H1 (cell line): ENCODE results near the gene F5. TPM values are rescaled to one million over a fixed set of nuclear protein-coding genes. Genes with fewer than 3 reads are reported as not detected.

Experiments used
- CTCF ChIA-PET: fragments of 300-600 bp; sonication (Branson Sonifier 250); formaldehyde crosslinking; loops from one replicate; lab custom pipeline; 2021; ENCODE audit not compliant: partially characterized antibody; lab: Charles Lee
- POLR2A ChIA-PET: fragments of 300-600 bp; sonication (Branson Sonifier 250); formaldehyde crosslinking; loops from one replicate; lab custom pipeline; 2021; ENCODE audit warnings: inconsistent platforms; ENCODE audit not compliant: partially characterized antibody; lab: Charles Lee
- DNase-seq, 2 experiments: peaks; one replicate each; pipeline versions ENCODE4 v3.0.0 to v3.0.0-alpha.2; 2010 to 2022; ENCODE audit warnings: low spot score in 2 of 2, low read depth in 1 of 2, mixed read lengths in 1 of 2
- FAIRE-seq: peaks from 2 replicates; lab custom pipeline; 2011; peaks lifted over from hg19 to GRCh38; lab: Jason Lieb, UNC
- H2AFZ ChIP-seq: 2 replicates; pipeline ENCODE4 v1.8.1; 2012; ENCODE audit warnings: low read length, inconsistent platforms
- H2AK5ac ChIP-seq: 2 replicates; pipeline ENCODE4 v1.6.1; 2013; ENCODE audit warnings: low read depth, low read length
- H2BK120ac ChIP-seq: replicated peaks from 2 replicates; pipeline ENCODE3; 2013; ENCODE audit warnings: low read depth, low read length, inconsistent platforms
- H2BK12ac ChIP-seq: 2 replicates; pipeline ENCODE4 v1.6.1; 2013; ENCODE audit warnings: low read depth, low read length
- H2BK15ac ChIP-seq: 2 replicates; pipeline ENCODE4 v1.6.1; 2013; ENCODE audit warnings: low read length
- H2BK20ac ChIP-seq: 2 replicates; pipeline ENCODE4 v1.6.1; 2013; ENCODE audit warnings: low read length
- H2BK5ac ChIP-seq: 2 replicates; pipeline ENCODE4 v1.6.1; 2013; ENCODE audit warnings: low read depth, low read length
- H3K14ac ChIP-seq: 2 replicates; pipeline ENCODE4 v1.6.1; 2013; ENCODE audit warnings: inconsistent platforms; ENCODE audit not compliant: insufficient read length
- H3K18ac ChIP-seq: 2 replicates; pipeline ENCODE4 v1.6.1; 2013; ENCODE audit warnings: low read length; ENCODE audit errors: extremely low read depth
- H3K23ac ChIP-seq: 2 replicates; pipeline ENCODE4 v1.6.1; 2013; ENCODE audit warnings: inconsistent platforms; ENCODE audit not compliant: insufficient read length
- H3K23me2 ChIP-seq: 2 replicates; pipeline ENCODE4 v1.6.1; 2013; ENCODE audit warnings: low read depth, low read length
- H3K27ac ChIP-seq: 2 replicates; pipeline ENCODE4 v1.6.1; 2011; ENCODE audit warnings: low read depth, low read length, inconsistent platforms
- H3K27me3 ChIP-seq, 4 experiments: replicated peaks in 1 of 4; 1 replicate in 1 of 4; 2 replicates in 3 of 4; pipeline versions ENCODE4 v1.6.1 to v1.8.1; 2011 to 2013; ENCODE audit warnings: low read length in 3 of 4, mild to moderate bottlenecking in 3 of 4, inconsistent platforms in 2 of 4, mixed read lengths in 2 of 4, moderate library complexity in 1 of 4; ENCODE audit not compliant: control insufficient read depth in 3 of 4, insufficient read depth in 3 of 4; ENCODE audit errors: extremely low read depth in 1 of 4
- H3K36me3 ChIP-seq, 4 experiments: 2 replicates each; pipeline versions ENCODE4 v1.6.1 to v1.8.1; 2011 to 2013; ENCODE audit warnings: mild to moderate bottlenecking in 4 of 4, low read length in 3 of 4, moderate library complexity in 2 of 4, control low read depth in 1 of 4, inconsistent platforms in 1 of 4; ENCODE audit not compliant: insufficient read depth in 4 of 4, control insufficient read depth in 2 of 4
- H3K4ac ChIP-seq: replicated peaks from 2 replicates; pipeline ENCODE3; 2013; ENCODE audit warnings: low read length, low read depth, mixed read lengths, inconsistent platforms; ENCODE audit not compliant: insufficient read length
- H3K4me1 ChIP-seq, 4 experiments: replicated peaks in 1 of 4; 1 replicate in 1 of 4; 2 replicates in 3 of 4; pipeline versions ENCODE4 v1.6.1 to v1.8.1; 2011 to 2013; ENCODE audit warnings: low read length in 3 of 4, inconsistent platforms in 2 of 4, mixed read lengths in 1 of 4; ENCODE audit not compliant: insufficient read depth in 4 of 4, control insufficient read depth in 3 of 4
- H3K4me2 ChIP-seq, 2 experiments: 2 replicates each; pipeline versions ENCODE4 v1.6.1 to v1.8.1; 2011 to 2013; ENCODE audit warnings: low read depth in 2 of 2, low read length in 2 of 2, control low read depth in 1 of 2, inconsistent platforms in 1 of 2, mild to moderate bottlenecking in 1 of 2; ENCODE audit not compliant: insufficient read depth in 1 of 2
- H3K4me3 ChIP-seq, 4 experiments: fragments of 200-600, 300-600 bp in 1 of 4; sonication (generic), shearing (Covaris generic), sonication (Bioruptor Twin) in 1 of 4; 2 replicates each; pipeline versions ENCODE4 v1.5.1 to v1.8.1; 2011 to 2016; ENCODE audit warnings: low read length in 4 of 4, low read depth in 3 of 4, control low read depth in 2 of 4, inconsistent platforms in 2 of 4, mild to moderate bottlenecking in 2 of 4, mixed read lengths in 1 of 4, moderate library complexity in 1 of 4; ENCODE audit not compliant: insufficient read depth in 2 of 4; ENCODE audit errors: extremely low read depth in 1 of 4
- H3K56ac ChIP-seq: replicated peaks from 2 replicates; pipeline ENCODE3; 2013; ENCODE audit warnings: low read depth, mild to moderate bottlenecking, mixed read lengths, low read length, inconsistent platforms; ENCODE audit not compliant: insufficient read length
- H3K79me1 ChIP-seq: 2 replicates; pipeline ENCODE4 v1.6.1; 2013; ENCODE audit warnings: low read depth, low read length, control low read depth
- H3K79me2 ChIP-seq, 2 experiments: 2 replicates each; pipeline versions ENCODE4 v1.6.1 to v1.8.1; 2012 to 2013; ENCODE audit warnings: low read length in 2 of 2, mild to moderate bottlenecking in 2 of 2, inconsistent platforms in 1 of 2; ENCODE audit not compliant: insufficient read depth in 2 of 2, control insufficient read depth in 1 of 2
- H3K9ac ChIP-seq, 4 experiments: replicated peaks in 1 of 4; 1 replicate in 1 of 4; 2 replicates in 3 of 4; pipeline versions ENCODE4 v1.6.1 to v1.8.1; 2011 to 2013; ENCODE audit warnings: low read depth in 3 of 4, low read length in 3 of 4, control low read depth in 2 of 4, mild to moderate bottlenecking in 2 of 4, moderate library complexity in 2 of 4, inconsistent platforms in 1 of 4; ENCODE audit errors: extremely low read depth in 1 of 4
- H3K9me3 ChIP-seq, 2 experiments: 2 replicates each; pipeline versions ENCODE4 v1.6.1 to v1.8.1; 2012 to 2013; ENCODE audit warnings: mild to moderate bottlenecking in 2 of 2, moderate library complexity in 2 of 2, control low read depth in 1 of 2, inconsistent platforms in 1 of 2, low read depth in 1 of 2, low read length in 1 of 2, mixed read lengths in 1 of 2; ENCODE audit not compliant: insufficient read depth in 2 of 2
- H4K20me1 ChIP-seq, 2 experiments: replicated peaks in 1 of 2; 2 replicates each; pipeline versions ENCODE3 to v1.8.1; 2011 to 2013; ENCODE audit warnings: inconsistent platforms in 2 of 2, low read length in 2 of 2, mild to moderate bottlenecking in 1 of 2; ENCODE audit not compliant: insufficient read depth in 2 of 2, control insufficient read depth in 1 of 2
- H4K5ac ChIP-seq: 2 replicates; pipeline ENCODE4 v1.6.1; 2013; ENCODE audit warnings: low read length, low read depth, mixed read lengths, inconsistent platforms; ENCODE audit not compliant: insufficient read length
- H4K8ac ChIP-seq: 2 replicates; pipeline ENCODE4 v1.8.0; 2013; ENCODE audit warnings: mild to moderate bottlenecking, moderate library complexity, low read length, inconsistent platforms; ENCODE audit not compliant: insufficient read depth; ENCODE audit errors: extremely low read depth
- H4K91ac ChIP-seq: replicated peaks from 2 replicates; pipeline ENCODE3; 2013; ENCODE audit warnings: low read length, mixed read lengths, inconsistent platforms; ENCODE audit not compliant: insufficient read length
- BACH1 ChIP-seq: IDR thresholded peaks from 2 replicates; pipeline ENCODE4 v1.6.1; 2012; ENCODE audit warnings: low read length, improper control_type of control experiment
- CBX5 ChIP-seq: fragments of 300-800, 300-1000 bp; sonication (generic); IDR thresholded peaks from 2 replicates; pipeline ENCODE4 v1.7.1; 2016; ENCODE audit warnings: antibody characterized with exemption, low read length, low read depth
- CHD1 ChIP-seq: IDR thresholded peaks from 2 replicates; pipeline ENCODE4 v1.6.1; 2012; ENCODE audit warnings: low read depth, low read length, improper control_type of control experiment
- EGR1 ChIP-seq: IDR thresholded peaks from 2 replicates; pipeline ENCODE4 v1.6.1; 2011; ENCODE audit warnings: low read depth, low read length, borderline replicate concordance
- FOSL1 ChIP-seq: IDR thresholded peaks from 2 replicates; pipeline ENCODE4 v1.6.1; 2011; ENCODE audit warnings: mild to moderate bottlenecking, low read depth, low read length, moderate library complexity; ENCODE audit not compliant: insufficient read depth
- KDM1A ChIP-seq: fragments of 200-600, 300-600 bp; sonication (generic); IDR thresholded peaks from 2 replicates; pipeline ENCODE4 v1.7.1; 2016; ENCODE audit warnings: mild to moderate bottlenecking, low read length, borderline replicate concordance
- MAFK ChIP-seq: IDR thresholded peaks from 2 replicates; pipeline ENCODE4 v1.6.1; 2012; ENCODE audit warnings: low read depth, mild to moderate bottlenecking, improper control_type of control experiment, low read length
- SIN3A ChIP-seq, 2 experiments: IDR thresholded peaks in 1 of 2; conservative IDR thresholded peaks in 1 of 2; 2 replicates each; pipeline ENCODE4 v1.6.1; 2011 to 2012; ENCODE audit warnings: low read length in 2 of 2, improper control_type of control experiment in 1 of 2, low read depth in 1 of 2, mild to moderate bottlenecking in 1 of 2
- SRF ChIP-seq: IDR thresholded peaks from 2 replicates; pipeline ENCODE4 v1.6.1; 2011; ENCODE audit warnings: mild to moderate bottlenecking, low read depth, low read length, moderate library complexity
- TAF1 ChIP-seq: IDR thresholded peaks from 2 replicates; pipeline ENCODE4 v1.6.1; 2011; ENCODE audit warnings: mild to moderate bottlenecking, low read depth, low read length
- TBP ChIP-seq: IDR thresholded peaks from 2 replicates; pipeline ENCODE4 v1.6.1; 2011; ENCODE audit warnings: low read depth, low read length, improper control_type of control experiment
- WGBS, 2 experiments: shearing (Covaris generic) in 1 of 2; methylation state at CpG; one replicate each; pipeline versions ENCODE4 v1.1.6 to v1.1.7; 2013 to 2015; ENCODE audit warnings: low lambda C conversion rate in 2 of 2, mixed read lengths in 2 of 2, inconsistent platforms in 1 of 2, low coverage in 1 of 2, missing lambda C conversion rate in 1 of 2; ENCODE audit not compliant: insufficient replicate concordance in 2 of 2, insufficient coverage in 1 of 2, insufficient read length in 1 of 2; ENCODE audit errors: extremely low coverage in 1 of 2, missing lambda C conversion rate in 1 of 2; 5-methylcytosine and 5-hydroxymethylcytosine counted together
- polyA plus RNA-seq, 7 experiments: library from polyadenylated mRNA; depleted of rRNA in 3 of 7; stranded (reverse) in 5 of 7; unstranded in 2 of 7; fragments of >200 nt in 5 of 7; fragments of 200-250 nt in 2 of 7; gene quantifications; 1 replicate in 5 of 7; 2 replicates in 1 of 7; 4 replicates in 1 of 7; pipeline versions ENCODE4 v1.2.1 to v1.2.3, GENCODE V29; 2011 to 2013; ENCODE audit warnings: missing spikeins in 2 of 7, mixed read lengths in 2 of 7
- total RNA-seq: library from RNA; stranded (reverse); fragmentation: NEBNext Ultra II Directional; extraction: Animal tissue kit (Norgen Biotek cat#: 25700); gene quantifications from 2 replicates; pipeline ENCODE4 v1.2.1, GENCODE V29; 2021

F5 gene
- total and polyA plus RNA-seq, 2 of the 8 experiments (the other 6 are each of a cell fraction or from before 2014, with no cell fraction given), result 0.04 to 0.06 TPM

DNA sequence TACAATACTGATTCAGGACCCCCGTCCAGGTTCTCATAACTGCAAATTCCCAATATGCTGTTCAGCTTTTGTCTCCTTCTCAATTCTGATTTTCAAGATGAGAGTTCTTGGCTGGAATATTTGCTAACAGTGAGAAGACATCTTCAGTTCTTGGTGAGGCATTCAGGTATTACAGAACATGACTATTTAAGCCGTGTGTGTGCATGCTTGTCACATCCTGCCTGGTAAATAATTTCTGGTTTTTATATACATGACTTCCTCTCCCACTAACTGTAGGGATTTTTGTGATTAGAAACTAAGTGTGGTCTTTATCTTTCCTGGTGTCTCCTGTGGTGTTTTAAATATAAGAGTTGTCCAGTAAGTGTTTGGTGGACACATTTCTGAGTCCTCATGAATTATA is 90.4 kb downstream of the F5 start:
- WGBS, 2 experiments, result 93% methylated on average over 2 of the region's 2 CpGs; no CpG with 5 or more reads in 1 of the 2 experiments
- FAIRE-seq, result no peak

More for the DNA sequence above, 90.4 kb downstream of the F5 start:
- Histone ChIP-seq H3K27ac (no peak overlapping the region), H3K56ac (no peak overlapping the region), H3K23ac (no peak overlapping the region), H3K27me3 (no peaks in the 10 kb centered on the region), H2BK5ac (no peak overlapping the region), H3K4me2 (no peak overlapping the region), H3K9me3 (no peaks in the 10 kb centered on the region), H2BK20ac (no peak overlapping the region), H3K9ac (no peak overlapping the region), H3K4me1 (no peaks in the 10 kb centered on the region), H4K91ac (no peak overlapping the region), H3K18ac (no peak overlapping the region), H3K4me3 (no peak overlapping the region), H4K8ac (no peak overlapping the region), H3K36me3 (no peaks in the 10 kb centered on the region), H3K79me1 (no peaks in the 10 kb centered on the region), H2BK12ac (no peak overlapping the region), H3K14ac (no peak overlapping the region), H3K4ac (no peak overlapping the region), H4K5ac (no peak overlapping the region), H2BK120ac (no peak overlapping the region), H4K20me1 (no peaks in the 10 kb centered on the region), H3K23me2 (no peaks in the 10 kb centered on the region), H3K79me2 (no peaks in the 10 kb centered on the region), H2AFZ (no peak overlapping the region), H2AK5ac (no peak overlapping the region), H2BK15ac (no peak overlapping the region)
- POLR2A ChIA-PET, result interaction anchor here (1.0 kb wide), 1 partner anchor 9 kb away, joined by 4 read pairs; no protein-coding TSS in a partner anchor
- CTCF ChIA-PET, result interaction anchor here (1.0 kb wide), 1 partner anchor 51 kb away, joined by 3 read pairs; no protein-coding TSS in a partner anchor
- TF ChIP-seq SRF (no peak), TBP (no peak), CHD1 (no peak), BACH1 (no peak), MAFK (no peak), SIN3A (conservative IDR thresholded peaks at IDR 0.05 in 1 of 2, IDR thresholded peaks at IDR 0.05 in 1 of 2; ENCODE audit: low read depth in 1 of 2, low read length in 2 of 2) (no peak), CBX5 (no peak), TAF1 (no peak), FOSL1 (no peak), EGR1 (no peak), KDM1A (no peak)
- DNase-seq, result no peak
